ENCODE measurements around the gene ZNF618.

ZNF618 gene

DNA sequence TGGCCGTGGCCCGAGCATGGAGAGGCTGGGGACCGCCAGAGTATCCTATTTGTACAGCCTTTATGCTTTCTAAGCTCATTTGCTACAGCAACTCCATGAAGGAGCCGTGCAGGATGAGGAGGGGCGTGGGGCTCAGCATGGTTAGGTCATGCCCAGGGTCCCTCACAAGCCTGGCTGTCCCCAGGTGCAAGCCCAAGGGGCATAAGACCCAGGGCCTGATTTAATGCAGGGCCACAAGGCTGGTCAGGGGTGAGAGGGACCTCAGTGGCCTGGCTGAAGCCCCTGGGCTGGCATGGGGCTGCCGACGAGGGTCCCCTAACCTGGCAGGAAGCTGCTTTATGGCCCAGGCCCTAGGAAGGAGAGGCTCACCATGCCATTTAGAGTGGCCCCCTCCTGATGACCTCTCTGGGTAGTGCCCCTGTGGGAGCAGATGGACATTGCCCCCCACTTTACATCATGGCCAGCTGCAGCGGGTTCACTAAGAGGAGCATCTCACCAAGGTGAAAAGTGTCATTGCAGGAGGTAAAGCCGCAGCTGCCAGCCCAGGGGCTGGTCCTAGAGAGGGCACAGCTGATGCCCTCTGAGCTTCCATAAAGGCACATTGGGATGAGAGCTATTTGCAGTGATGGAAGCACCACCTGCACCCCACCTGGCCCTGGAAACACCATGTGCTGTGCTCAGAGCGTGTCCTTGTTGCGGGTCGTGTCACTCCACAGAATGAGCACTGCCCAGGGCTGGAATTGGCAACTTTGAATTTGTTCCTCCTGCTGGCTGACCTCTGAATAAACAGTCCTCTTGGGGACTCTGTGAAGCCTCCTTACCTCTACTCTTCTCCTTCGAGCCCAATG lies 58.9 kb downstream of the ZNF618 start:
- no peak for DNase-seq

DNA sequence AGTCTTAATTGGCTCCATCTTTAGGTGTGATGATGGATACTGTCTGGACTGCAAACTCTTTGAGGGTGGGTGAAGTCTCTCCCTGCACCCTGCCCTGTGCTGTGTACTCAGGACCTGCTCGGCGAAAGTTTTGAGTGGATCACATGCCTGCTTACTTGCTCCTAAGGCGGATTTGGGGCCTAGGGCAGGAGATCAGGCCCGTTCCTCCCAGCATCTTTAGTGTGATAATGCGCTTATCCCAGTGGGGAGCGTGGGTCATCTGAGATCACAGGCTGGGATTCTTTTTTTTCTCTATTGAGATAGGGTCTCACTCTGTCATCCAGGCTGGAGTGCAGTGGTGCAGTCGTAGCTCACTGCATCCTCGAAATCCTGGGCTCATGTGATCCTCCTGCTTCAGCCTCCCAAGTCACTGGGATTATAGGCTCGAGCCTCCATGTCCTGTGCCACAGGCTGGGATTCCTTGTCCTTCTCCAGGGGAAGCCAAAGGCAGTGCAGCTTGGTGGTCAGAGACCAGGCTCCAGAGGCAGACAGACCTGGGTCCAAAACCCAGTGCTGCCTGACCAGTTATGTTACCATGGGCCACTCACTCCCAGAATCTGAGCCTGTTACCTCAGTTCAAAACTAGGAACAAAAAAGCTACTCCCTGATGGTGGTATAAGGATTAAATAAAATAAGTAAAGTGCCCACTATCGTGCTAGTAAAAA lies 59.7 kb downstream of the ZNF618 start:
- no peak for DNase-seq

- DNase-seq = no peak
Measured at GRCh38 chr9:113940077-113940476, 64.0 kb downstream of the ZNF618 start.

DNA sequence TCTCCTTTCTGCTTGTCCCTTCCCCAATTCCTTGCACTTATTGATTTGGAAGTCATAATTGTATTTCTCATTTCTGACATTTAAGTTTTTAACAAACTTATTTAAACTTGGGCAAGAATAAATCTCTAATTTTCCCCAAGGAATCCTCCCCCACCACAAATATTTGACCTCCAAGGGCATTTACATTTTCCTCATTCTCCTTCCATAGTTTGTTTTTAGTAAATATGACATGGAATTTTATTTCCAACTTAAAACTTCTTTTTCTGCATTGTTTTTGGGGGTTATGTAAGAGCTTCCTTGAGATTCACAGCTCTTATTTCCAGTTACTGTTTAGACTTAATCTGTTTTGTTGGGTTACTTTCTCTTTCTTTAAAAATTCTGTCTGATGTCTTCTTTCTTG lies 64.9 kb downstream of the ZNF618 start:
- DNase-seq = no peak

- DNase-seq = no peak
Measured at GRCh38 chr9:113941526-113941925, 65.4 kb downstream of the ZNF618 start.

GRCh38 chr9:113943112-113944009 lies 67.3 kb downstream of the ZNF618 start:
- no peak for DNase-seq

GRCh38 chr9:113945784-113946183 lies 69.7 kb downstream of the ZNF618 start:
- no peak for DNase-seq

- no peak for DNase-seq
Measured at GRCh38 chr9:113946496-113947115, 70.5 kb downstream of the ZNF618 start.

DNA sequence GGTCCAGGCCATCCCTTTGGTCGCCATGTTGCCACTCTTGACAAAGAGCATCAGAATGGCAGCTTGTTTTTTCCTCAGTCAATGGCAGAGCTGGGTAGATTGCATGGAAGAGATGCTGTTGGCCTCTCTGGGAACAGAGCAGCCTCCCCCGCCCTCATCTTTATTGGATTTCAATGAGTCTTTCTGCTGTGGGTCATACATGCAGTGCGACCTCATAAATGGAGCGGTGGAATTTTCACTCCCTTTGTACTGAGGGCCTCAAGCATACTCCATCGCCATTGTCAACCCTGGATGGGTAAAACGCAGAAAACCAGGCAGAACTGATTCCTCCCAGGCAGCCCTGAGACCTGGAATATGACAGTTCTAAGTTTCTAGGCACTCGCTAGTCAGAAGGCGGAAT lies 71.8 kb downstream of the ZNF618 start:
- no peak for DNase-seq

GRCh38 chr9:113948891-113949570 lies 72.9 kb downstream of the ZNF618 start:
- no peak for DNase-seq

- no peak for DNase-seq
Measured at GRCh38 chr9:113949571-113950078, 73.5 kb downstream of the ZNF618 start.

DNA sequence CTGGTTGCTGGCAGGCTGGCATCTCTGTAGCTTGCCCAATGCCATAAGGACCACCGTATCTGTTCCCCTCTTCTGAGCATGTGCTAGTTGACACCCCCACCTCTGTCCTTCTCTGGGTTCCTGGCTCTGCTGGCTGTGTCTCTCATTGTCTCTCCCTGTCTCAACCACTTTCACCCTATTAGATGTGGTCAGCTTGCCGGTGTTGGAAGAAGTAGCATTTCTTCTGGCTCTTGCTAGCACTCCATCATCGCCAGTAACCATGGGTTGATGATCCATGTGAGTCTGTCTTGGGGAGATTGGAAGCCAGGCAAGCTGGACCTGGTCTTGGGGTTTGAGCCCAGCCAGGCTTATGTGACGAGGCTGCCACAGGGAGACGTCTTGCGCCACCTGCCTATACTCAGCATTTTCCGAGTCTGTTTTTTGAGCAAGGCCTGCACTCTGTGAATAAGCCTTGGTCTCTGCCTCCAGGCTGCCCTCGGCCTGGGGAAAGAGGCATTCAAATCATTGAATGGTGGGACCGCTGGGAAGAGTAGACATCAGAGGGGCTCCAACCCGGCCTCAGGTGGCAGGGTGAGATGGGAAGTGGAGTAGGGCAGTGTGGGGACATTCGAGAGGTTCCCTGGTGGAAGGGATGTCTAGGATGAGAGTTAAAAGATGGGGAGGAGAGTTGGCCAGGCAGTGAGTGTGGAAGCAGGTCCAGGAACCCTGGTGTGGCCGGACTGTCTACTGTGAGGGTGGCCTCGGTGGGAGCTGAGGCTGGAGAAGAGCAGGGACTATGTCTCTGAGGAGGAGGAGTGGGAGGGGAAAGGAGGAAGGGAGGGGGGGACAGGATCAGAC lies 74.3 kb downstream of the ZNF618 start:
- DNase-seq = no peak

DNA sequence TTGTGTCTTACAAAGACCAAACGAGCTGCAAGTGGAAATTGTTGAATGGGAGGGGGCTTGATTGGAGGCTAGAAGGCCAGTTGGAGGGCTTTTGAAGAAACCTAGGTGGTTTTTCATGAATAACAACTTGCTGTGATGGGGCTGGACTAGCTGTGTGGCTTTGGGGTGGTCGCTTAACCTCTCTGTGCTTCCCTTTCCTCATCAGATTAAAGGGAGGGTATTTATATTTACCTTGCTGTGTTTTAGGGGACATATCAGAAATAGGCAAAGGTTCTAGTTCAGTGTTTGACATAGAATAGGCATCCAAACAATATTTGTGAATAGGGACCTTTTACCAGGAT lies 74.9 kb downstream of the ZNF618 start:
- no peak for DNase-seq

DNA sequence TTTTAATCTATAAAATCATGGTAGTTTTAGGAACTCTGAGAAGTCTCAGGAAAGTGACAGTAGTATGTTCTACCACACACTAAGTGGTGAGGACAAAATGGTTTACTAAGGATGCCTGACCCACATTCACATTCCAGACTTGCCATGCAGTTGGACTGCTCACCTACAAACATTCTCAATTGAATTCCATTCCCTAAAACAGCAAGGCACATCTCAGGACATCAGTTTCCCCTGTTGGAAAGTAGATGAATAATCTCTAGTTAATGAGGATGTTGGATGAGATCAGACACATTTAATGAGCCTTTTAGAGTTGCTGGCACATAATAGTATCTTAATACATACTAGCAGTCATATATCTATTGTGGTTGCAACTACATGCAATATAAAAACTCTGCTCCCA lies 76.6 kb downstream of the ZNF618 start:
- DNase-seq = no peak

GRCh38 chr9:113953531-113953930 lies 77.4 kb downstream of the ZNF618 start:
- no peak for DNase-seq

DNA sequence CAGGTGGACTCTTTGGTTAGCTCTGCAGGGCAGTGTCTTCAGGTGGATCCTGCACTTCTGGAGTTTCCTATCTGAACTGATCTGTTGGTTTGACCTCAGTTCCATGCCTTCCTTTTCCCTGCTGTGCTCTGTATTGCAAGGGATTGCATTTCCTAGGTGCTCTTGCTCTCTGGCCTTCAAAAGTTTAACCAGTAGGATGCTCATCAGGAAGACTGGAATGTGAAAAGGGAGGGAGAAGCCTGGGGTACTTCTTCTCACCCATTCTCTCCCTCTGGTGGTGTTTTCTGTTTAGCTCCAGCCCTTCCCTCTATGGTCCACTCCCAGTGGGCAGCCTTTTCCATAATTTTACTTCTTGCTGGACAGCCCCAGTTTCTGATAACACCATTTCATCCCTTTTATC lies 78.5 kb downstream of the ZNF618 start:
- DNase-seq = no peak

GRCh38 chr9:113955076-113955752 lies 79.1 kb downstream of the ZNF618 start:
- DNase-seq = no peak

- DNase-seq = no peak
Measured at GRCh38 chr9:113956901-113957300, 80.8 kb downstream of the ZNF618 start.

DNA sequence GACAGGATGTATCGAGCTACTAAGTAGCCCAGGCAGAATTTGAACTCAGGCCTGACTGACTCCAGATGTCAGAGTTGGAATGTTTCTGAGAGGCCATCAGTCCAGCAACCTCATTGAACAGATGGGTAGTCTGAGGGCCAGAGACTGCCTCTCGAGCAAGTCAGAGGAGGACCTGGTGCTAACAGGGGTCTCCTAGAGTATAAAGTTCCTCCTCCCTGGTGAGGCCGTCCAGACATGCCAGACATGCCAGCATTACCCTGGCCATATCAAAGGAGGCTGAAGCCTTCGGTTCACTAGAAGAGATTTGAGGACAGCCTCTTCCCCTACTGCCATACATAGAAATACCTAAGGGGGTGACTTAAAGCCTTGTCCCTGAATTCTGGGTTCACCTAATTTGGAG lies 81.2 kb downstream of the ZNF618 start:
- DNase-seq = no peak

- DNase-seq = no peak
Measured at GRCh38 chr9:113957821-113958341, 81.8 kb downstream of the ZNF618 start.

Data from activated naive CD4-positive, alpha-beta T cell treated with Interleukin-2 at 50 U/mL for 16 hours (primary cell).